Trophoblast cell (in vitro differentiated cells and primary cell): ENCODE results near the gene PDE4D.
"Not testable (repeated sequence)": the region's sequence is repeated elsewhere in the genome, so short reads cannot be mapped to it uniquely, and the experiment has no call there.

Experiments used
- DNase-seq, 2 donors: peaks; one replicate each; pipeline ENCODE4 v3.0.0-alpha.2; 2016
- H2AFZ ChIP-seq: 2 replicates; pipeline ENCODE4 v1.6.1; 2013; ENCODE audit warnings: low read length, moderate library complexity, mild to moderate bottlenecking; ENCODE audit not compliant: insufficient read depth, poor library complexity
- H2AK5ac ChIP-seq: 2 replicates; pipeline ENCODE4 v1.6.1; 2013; ENCODE audit warnings: mild to moderate bottlenecking, low read length
- H2BK120ac ChIP-seq: 2 replicates; pipeline ENCODE4 v1.6.1; 2013; ENCODE audit warnings: low read length, mild to moderate bottlenecking, moderate library complexity; ENCODE audit not compliant: insufficient read depth, poor library complexity
- H2BK12ac ChIP-seq: 2 replicates; pipeline ENCODE4 v1.6.1; 2013; ENCODE audit warnings: mild to moderate bottlenecking, low read length, moderate library complexity
- H2BK5ac ChIP-seq: 2 replicates; pipeline ENCODE4 v1.6.1; 2013; ENCODE audit warnings: low read length, low read depth, moderate library complexity, mild to moderate bottlenecking; ENCODE audit not compliant: poor library complexity
- H3K14ac ChIP-seq: 2 replicates; pipeline ENCODE4 v1.6.1; 2013; ENCODE audit warnings: mild to moderate bottlenecking, low read length
- H3K18ac ChIP-seq: 2 replicates; pipeline ENCODE4 v1.6.1; 2013; ENCODE audit warnings: mild to moderate bottlenecking, low read length
- H3K23ac ChIP-seq: 2 replicates; pipeline ENCODE4 v1.6.1; 2013; ENCODE audit warnings: low read length
- H3K27ac ChIP-seq: 2 replicates; pipeline ENCODE4 v1.5.1; 2013; ENCODE audit warnings: low read depth, mild to moderate bottlenecking, inconsistent platforms, low read length, moderate library complexity
- H3K27me3 ChIP-seq: 2 replicates; pipeline ENCODE4 v1.6.1; 2013; ENCODE audit warnings: inconsistent platforms, mild to moderate bottlenecking, low read length, moderate library complexity; ENCODE audit not compliant: insufficient read depth
- H3K36me3 ChIP-seq, 2 experiments: 1 replicate in 1 of 2; 2 replicates in 1 of 2; pipeline ENCODE4 v1.6.1; 2013; ENCODE audit warnings: low read length in 2 of 2, mild to moderate bottlenecking in 2 of 2, moderate library complexity in 1 of 2; ENCODE audit not compliant: insufficient read depth in 2 of 2, control insufficient read depth in 1 of 2
- H3K4ac ChIP-seq: 2 replicates; pipeline ENCODE4 v1.6.1; 2013; ENCODE audit warnings: low read depth, mild to moderate bottlenecking, low read length, moderate library complexity
- H3K4me1 ChIP-seq, 2 experiments: 1 replicate in 1 of 2; 2 replicates in 1 of 2; pipeline ENCODE4 v1.6.1; 2013; ENCODE audit warnings: low read length in 2 of 2, mild to moderate bottlenecking in 2 of 2, moderate library complexity in 1 of 2; ENCODE audit not compliant: insufficient read depth in 2 of 2, control insufficient read depth in 1 of 2
- H3K4me2 ChIP-seq: 2 replicates; pipeline ENCODE4 v1.6.1; 2013; ENCODE audit warnings: inconsistent platforms, mild to moderate bottlenecking, low read length, moderate library complexity
- H3K4me3 ChIP-seq: 2 replicates; pipeline ENCODE4 v1.5.1; 2013; ENCODE audit warnings: mild to moderate bottlenecking, low read depth, low read length, inconsistent platforms
- H3K79me1 ChIP-seq: one replicate; pipeline ENCODE4 v1.6.1; 2013; ENCODE audit warnings: low read length
- H3K79me2 ChIP-seq: 2 replicates; pipeline ENCODE4 v1.6.1; 2013; ENCODE audit warnings: low read length, mild to moderate bottlenecking; ENCODE audit not compliant: control insufficient read depth, insufficient read depth, poor library complexity
- H3K9ac ChIP-seq: 2 replicates; pipeline ENCODE4 v1.6.1; 2013; ENCODE audit warnings: mild to moderate bottlenecking, low read length
- H3K9me3 ChIP-seq: 2 replicates; pipeline ENCODE4 v1.6.1; 2013; ENCODE audit warnings: low read depth, mild to moderate bottlenecking, control low read depth, inconsistent platforms, low read length; ENCODE audit not compliant: insufficient read depth
- H4K12ac ChIP-seq: 2 replicates; pipeline ENCODE4 v1.6.1; 2013; ENCODE audit warnings: low read depth, mild to moderate bottlenecking, low read length, moderate library complexity
- H4K8ac ChIP-seq: 2 replicates; pipeline ENCODE4 v1.6.1; 2013; ENCODE audit warnings: low read depth, mild to moderate bottlenecking, low read length, moderate library complexity
- H4K91ac ChIP-seq: one replicate; pipeline ENCODE4 v1.6.1; 2013; ENCODE audit warnings: low read depth, mild to moderate bottlenecking, low read length, moderate library complexity
- WGBS: extraction: QIAGEN DNeasy Blood & Tissue Kit; methylation state at CpG from one replicate; pipeline ENCODE4 v1.1.7; 2013; ENCODE audit warnings: missing lambda C conversion rate; ENCODE audit not compliant: insufficient read length, insufficient coverage; ENCODE audit errors: extremely low coverage; 5-methylcytosine and 5-hydroxymethylcytosine counted together

The PDE4D gene

GRCh38 chr5:59302509-59302908 lies 591.0 kb downstream of the PDE4D start:
- H3K36me3 ChIP-seq, H2BK120ac ChIP-seq, H4K91ac ChIP-seq, H3K9ac ChIP-seq, DNase-seq, H4K8ac ChIP-seq, H3K27me3 ChIP-seq, H3K4me2 ChIP-seq, H3K9me3 ChIP-seq, H3K27ac ChIP-seq, H2AFZ ChIP-seq, H2BK5ac ChIP-seq, H2BK12ac ChIP-seq, H4K12ac ChIP-seq, H3K23ac ChIP-seq, H2AK5ac ChIP-seq, H3K18ac ChIP-seq, H3K79me2 ChIP-seq, H3K4ac ChIP-seq, H3K14ac ChIP-seq, H3K4me3 ChIP-seq: not testable (repeated sequence)
- no CpG with 5 or more reads among the region's 1 CpG for WGBS
- H3K4me1 ChIP-seq: peaks cover 9 to 18% of the 10 kb centered on the region in 2 experiments
- H3K79me1 ChIP-seq: peaks cover 11% of the 10 kb centered on the region

- peaks cover 0 to 2% of the 10 kb centered on the region in 2 experiments for H3K36me3 ChIP-seq
- H2BK120ac ChIP-seq: peak overlapping the region; percentile 93
- H3K4ac ChIP-seq: peak overlapping the region; percentile 8
- no peak overlapping the region for H4K12ac ChIP-seq
- H2BK12ac ChIP-seq: peak overlapping the region; percentile 44
- peak overlapping the region; percentile 5 for H3K18ac ChIP-seq
- peak overlapping the region; percentile 13 for H2AK5ac ChIP-seq
- H3K4me3 ChIP-seq: no peak overlapping the region
- H3K27ac ChIP-seq: no peak overlapping the region
- no peaks in the 10 kb centered on the region for H3K9me3 ChIP-seq
- peaks cover 11% of the 10 kb centered on the region for H3K79me1 ChIP-seq
- H3K4me2 ChIP-seq: no peak overlapping the region
- no peak overlapping the region for H3K9ac ChIP-seq
- H2AFZ ChIP-seq: peak overlapping the region; percentile 1
- no peaks in the 10 kb centered on the region for H3K27me3 ChIP-seq
- H3K23ac ChIP-seq: no peak overlapping the region
- peaks cover 2% of the 10 kb centered on the region for H3K79me2 ChIP-seq
- peak overlapping the region; percentile 82 for H2BK5ac ChIP-seq
- H3K4me1 ChIP-seq: peaks cover 9 to 18% of the 10 kb centered on the region in 2 experiments
- no peak overlapping the region for H4K8ac ChIP-seq
- H3K14ac ChIP-seq: peak overlapping the region; percentile 2
- DNase-seq: no peak
- no CpG with 5 or more reads among the region's 4 CpGs for WGBS
- peak overlapping the region; percentile 25 for H4K91ac ChIP-seq
These were observed 591.8 kb downstream of the PDE4D start for GRCh38 chr5:59301727-59302126.

GRCh38 chr5:59300930-59301329 lies 592.6 kb downstream of the PDE4D start:
- peak in 1 of 2 donors; percentile 5 for DNase-seq
- no peak overlapping the region for H3K9ac ChIP-seq
- H2AK5ac ChIP-seq: no peak overlapping the region
- no peaks in the 10 kb centered on the region for H3K27me3 ChIP-seq
- no peak overlapping the region for H2BK5ac ChIP-seq
- no peak overlapping the region for H3K4me2 ChIP-seq
- peaks cover 11% of the 10 kb centered on the region for H3K79me1 ChIP-seq
- no peak overlapping the region for H2BK120ac ChIP-seq
- no peak overlapping the region for H3K14ac ChIP-seq
- H3K27ac ChIP-seq: peak overlapping the region; percentile 3
- H4K12ac ChIP-seq: no peak overlapping the region
- peaks cover 9 to 20% of the 10 kb centered on the region in 2 experiments for H3K4me1 ChIP-seq
- no peak overlapping the region for H3K18ac ChIP-seq
- H3K36me3 ChIP-seq: peaks cover 0 to 2% of the 10 kb centered on the region in 2 experiments
- peak overlapping the region; percentile 59 for H4K91ac ChIP-seq
- H3K79me2 ChIP-seq: peaks cover 2% of the 10 kb centered on the region
- H2BK12ac ChIP-seq: no peak overlapping the region
- no peak overlapping the region for H3K23ac ChIP-seq
- H4K8ac ChIP-seq: no peak overlapping the region
- H3K4me3 ChIP-seq: no peak overlapping the region
- no peak overlapping the region for H2AFZ ChIP-seq
- no CpG with 5 or more reads among the region's 1 CpG for WGBS
- no peak overlapping the region for H3K4ac ChIP-seq
- H3K9me3 ChIP-seq: no peaks in the 10 kb centered on the region

- H2BK12ac ChIP-seq: no peak overlapping the region
- H2BK120ac ChIP-seq: no peak overlapping the region
- no peak overlapping the region for H4K8ac ChIP-seq
- H3K79me2 ChIP-seq: peaks cover 2% of the 10 kb centered on the region
- no peak overlapping the region for H3K14ac ChIP-seq
- H2AK5ac ChIP-seq: no peak overlapping the region
- H3K18ac ChIP-seq: no peak overlapping the region
- H3K27ac ChIP-seq: no peak overlapping the region
- peaks cover 9 to 27% of the 10 kb centered on the region in 2 experiments for H3K4me1 ChIP-seq
- DNase-seq: no peak
- H3K4me2 ChIP-seq: no peak overlapping the region
- H3K36me3 ChIP-seq: peaks cover 0 to 2% of the 10 kb centered on the region in 2 experiments
- peaks cover 17% of the 10 kb centered on the region for H3K79me1 ChIP-seq
- no peak overlapping the region for H4K91ac ChIP-seq
- H3K4me3 ChIP-seq: no peak overlapping the region
- H2BK5ac ChIP-seq: no peak overlapping the region
- no CpG with 5 or more reads among the region's 3 CpGs for WGBS
- no peak overlapping the region for H3K4ac ChIP-seq
- no peak overlapping the region for H2AFZ ChIP-seq
- H3K23ac ChIP-seq: no peak overlapping the region
- no peaks in the 10 kb centered on the region for H3K27me3 ChIP-seq
- H4K12ac ChIP-seq: no peak overlapping the region
- no peaks in the 10 kb centered on the region for H3K9me3 ChIP-seq
- H3K9ac ChIP-seq: no peak overlapping the region
These were observed 594.5 kb downstream of the PDE4D start for GRCh38 chr5:59299006-59299405.
